Measurements from ENCODE around the gene FOXI1. TPM values are rescaled to one million over a fixed set of nuclear protein-coding genes. Genes with fewer than 3 reads are reported as not detected.

Gene FOXI1
- total RNA-seq, 2 experiments from 2014 or later, result not detected

GRCh38 chr5:170104299-170104698, 1.4 kb upstream of the FOXI1 start:
- H3K27me3 Mint-ChIP-seq, result peaks cover 13% of the 10 kb centered on the region
- no peaks in the 10 kb centered on the region for H3K36me3 Mint-ChIP-seq
- no peak overlapping the region for H3K4me3 Mint-ChIP-seq
- H3K27ac Mint-ChIP-seq, result no peak overlapping the region
- CTCF ChIA-PET, result no interaction called here
- no peak for ATAC-seq
- H3K9me3 Mint-ChIP-seq (ENCODE audit: low read depth), result no peaks in the 10 kb centered on the region
- DNase-seq, result no peak
- H3K4me1 Mint-ChIP-seq, result no peaks in the 10 kb centered on the region

GRCh38 chr5:170104710-170105109, 987 bp upstream of the FOXI1 start:
- Mint-ChIP-seq H3K36me3 (no peaks in the 10 kb centered on the region), H3K4me3 (no peak overlapping the region), H3K9me3 (ENCODE audit: low read depth) (no peaks in the 10 kb centered on the region), H3K27me3 (peaks cover 13% of the 10 kb centered on the region), H3K4me1 (no peaks in the 10 kb centered on the region), H3K27ac (no peak overlapping the region)
- DNase-seq (peak; percentile 36), ATAC-seq (no peak)
- CTCF ChIA-PET, result no interaction called here

- peaks cover 8% of the 10 kb centered on the region for H3K27me3 Mint-ChIP-seq
- CTCF ChIA-PET, result no interaction called here
- DNase-seq (peak; percentile 27), ATAC-seq (no peak)
- no peaks in the 10 kb centered on the region for H3K36me3 Mint-ChIP-seq
- no peak overlapping the region for H3K27ac Mint-ChIP-seq
- H3K9me3 Mint-ChIP-seq (ENCODE audit: low read depth), result no peaks in the 10 kb centered on the region
- H3K4me1 Mint-ChIP-seq, result no peaks in the 10 kb centered on the region
- no peak overlapping the region for H3K4me3 Mint-ChIP-seq
These were observed 2.0 kb downstream of the FOXI1 start for GRCh38 chr5:170107674-170108073.

- DNase-seq (peak; percentile 28), ATAC-seq (no peak)
- CTCF ChIA-PET, result no interaction called here
- Mint-ChIP-seq H3K36me3 (no peaks in the 10 kb centered on the region), H3K4me3 (no peak overlapping the region), H3K27me3 (peaks cover 10% of the 10 kb centered on the region), H3K27ac (no peak overlapping the region), H3K9me3 (ENCODE audit: low read depth) (no peaks in the 10 kb centered on the region), H3K4me1 (no peaks in the 10 kb centered on the region)
These were observed 2.6 kb downstream of the FOXI1 start for GRCh38 chr5:170108266-170108785.

- no peak for ATAC-seq
- CTCF ChIA-PET, result no interaction called here
- H3K4me1 Mint-ChIP-seq, result no peaks in the 10 kb centered on the region
- no peak overlapping the region for H3K27ac Mint-ChIP-seq
- no peaks in the 10 kb centered on the region for H3K36me3 Mint-ChIP-seq
- DNase-seq, result peak; percentile 30
- peaks cover 11% of the 10 kb centered on the region for H3K27me3 Mint-ChIP-seq
- no peak overlapping the region for H3K4me3 Mint-ChIP-seq
- H3K9me3 Mint-ChIP-seq (ENCODE audit: low read depth), result no peaks in the 10 kb centered on the region
These were observed 3.6 kb downstream of the FOXI1 start for GRCh38 chr5:170109059-170110031.

GRCh38 chr5:170110403-170111087, 4.8 kb downstream of the FOXI1 start:
- no peak for ATAC-seq

GRCh38 chr5:170111088-170111785, 5.5 kb downstream of the FOXI1 start:
- DNase-seq (peak; percentile 21), ATAC-seq (no peak)
- H3K27me3 Mint-ChIP-seq, result peaks cover 9% of the 10 kb centered on the region
- H3K9me3 Mint-ChIP-seq (ENCODE audit: low read depth), result no peaks in the 10 kb centered on the region
- no peaks in the 10 kb centered on the region for H3K4me1 Mint-ChIP-seq
- no peaks in the 10 kb centered on the region for H3K36me3 Mint-ChIP-seq
- CTCF ChIA-PET, result no interaction called here
- no peak overlapping the region for H3K4me3 Mint-ChIP-seq
- H3K27ac Mint-ChIP-seq, result no peak overlapping the region

More at GRCh38 chr5:170110403-170111087, 4.8 kb downstream of the FOXI1 start:
- peak; percentile 31 for DNase-seq
- Mint-ChIP-seq H3K4me1 (no peaks in the 10 kb centered on the region), H3K27me3 (peaks cover 9% of the 10 kb centered on the region), H3K27ac (no peak overlapping the region), H3K4me3 (no peak overlapping the region), H3K9me3 (ENCODE audit: low read depth) (no peaks in the 10 kb centered on the region), H3K36me3 (no peaks in the 10 kb centered on the region)
- CTCF ChIA-PET, result no interaction called here

- no peaks in the 10 kb centered on the region for H3K4me1 Mint-ChIP-seq
- no peaks in the 10 kb centered on the region for H3K36me3 Mint-ChIP-seq
- H3K4me3 Mint-ChIP-seq, result no peak overlapping the region
- DNase-seq (peak; percentile 2), ATAC-seq (no peak)
- H3K9me3 Mint-ChIP-seq (ENCODE audit: low read depth), result no peaks in the 10 kb centered on the region
- no peak overlapping the region for H3K27ac Mint-ChIP-seq
- CTCF ChIA-PET, result interaction anchor here (1.4 kb wide), 1 partner anchor 12 kb away, joined by 4 read pairs; no protein-coding TSS in a partner anchor
- H3K27me3 Mint-ChIP-seq, result peaks cover 3% of the 10 kb centered on the region
These were observed 7.3 kb downstream of the FOXI1 start for GRCh38 chr5:170112876-170113521.

- H3K4me3 Mint-ChIP-seq, result no peak overlapping the region
- ATAC-seq (no peak), DNase-seq (peak; percentile 21)
- no peaks in the 10 kb centered on the region for H3K9me3 Mint-ChIP-seq (ENCODE audit: low read depth)
- H3K27ac Mint-ChIP-seq, result no peak overlapping the region
- CTCF ChIA-PET, result interaction anchor here (1.4 kb wide), 1 partner anchor 12 kb away, joined by 4 read pairs; no protein-coding TSS in a partner anchor
- H3K27me3 Mint-ChIP-seq, result peaks cover 3% of the 10 kb centered on the region
- H3K36me3 Mint-ChIP-seq, result no peaks in the 10 kb centered on the region
- H3K4me1 Mint-ChIP-seq, result no peaks in the 10 kb centered on the region
These were observed 7.8 kb downstream of the FOXI1 start for GRCh38 chr5:170113522-170113900.

GRCh38 chr5:170114271-170114670, 8.6 kb downstream of the FOXI1 start:
- no peaks in the 10 kb centered on the region for H3K36me3 Mint-ChIP-seq
- no peak overlapping the region for H3K4me3 Mint-ChIP-seq
- H3K27ac Mint-ChIP-seq, result no peak overlapping the region
- ATAC-seq (no peak), DNase-seq (peak; percentile 16)
- CTCF ChIA-PET, result no interaction called here
- no peaks in the 10 kb centered on the region for H3K4me1 Mint-ChIP-seq
- H3K27me3 Mint-ChIP-seq, result peaks cover 11% of the 10 kb centered on the region
- H3K9me3 Mint-ChIP-seq (ENCODE audit: low read depth), result no peaks in the 10 kb centered on the region

- H3K4me1 Mint-ChIP-seq, result no peaks in the 10 kb centered on the region
- CTCF ChIA-PET, result interaction anchor here (0.8 kb wide), 1 partner anchor 68 kb away, joined by 3 read pairs; no protein-coding TSS in a partner anchor
- no peak for ATAC-seq
- no peak overlapping the region for H3K4me3 Mint-ChIP-seq
- no peaks in the 10 kb centered on the region for H3K9me3 Mint-ChIP-seq (ENCODE audit: low read depth)
- no peak overlapping the region for H3K27ac Mint-ChIP-seq
- no peak for DNase-seq
- H3K36me3 Mint-ChIP-seq, result no peaks in the 10 kb centered on the region
- H3K27me3 Mint-ChIP-seq, result peaks cover 22% of the 10 kb centered on the region
These were observed 10.2 kb downstream of the FOXI1 start for GRCh38 chr5:170115925-170116324.

- H3K27ac Mint-ChIP-seq, result no peak overlapping the region
- CTCF ChIA-PET, result no interaction called here
- no peak for ATAC-seq
- H3K9me3 Mint-ChIP-seq (ENCODE audit: low read depth), result no peaks in the 10 kb centered on the region
- DNase-seq, result peak; percentile 21
- no peaks in the 10 kb centered on the region for H3K36me3 Mint-ChIP-seq
- H3K4me1 Mint-ChIP-seq, result no peaks in the 10 kb centered on the region
- no peak overlapping the region for H3K4me3 Mint-ChIP-seq
- H3K27me3 Mint-ChIP-seq, result peaks cover 28% of the 10 kb centered on the region
These were observed 12.0 kb downstream of the FOXI1 start for GRCh38 chr5:170117736-170118135.

GRCh38 chr5:170120576-170120975, 14.9 kb downstream of the FOXI1 start:
- Mint-ChIP-seq H3K27ac (no peak overlapping the region), H3K4me3 (no peak overlapping the region), H3K9me3 (ENCODE audit: low read depth) (no peaks in the 10 kb centered on the region), H3K4me1 (no peaks in the 10 kb centered on the region), H3K36me3 (no peaks in the 10 kb centered on the region), H3K27me3 (peaks cover 37% of the 10 kb centered on the region)
- ATAC-seq (no peak), DNase-seq (peak; percentile 12)
- CTCF ChIA-PET, result no interaction called here

Data from activated CD8-positive, alpha-beta memory T cell treated with anti-CD3 and anti-CD28 coated beads, Interleukin-2, amount 10 ng/mL, durations not matched to agents 7 days and 5 days (primary cell).